Osteocyte (in vitro differentiated cells): Measurements from ENCODE around the gene GOSR2. TPM values are rescaled to one million over a fixed set of nuclear protein-coding genes. Genes with fewer than 3 reads are reported as not detected.

Experiments
- DNase-seq: peaks from one replicate; pipeline ENCODE4 v3.0.0; 2021; ENCODE audit warnings: mixed read lengths; ENCODE audit not compliant: unreplicated experiment; ENCODE audit errors: extremely low spot score
- H3K27ac Mint-ChIP-seq: one replicate; pipeline ENCODE4 v1.8.0; 2021; ENCODE audit warnings: mild to moderate bottlenecking, mixed read lengths; ENCODE audit not compliant: unreplicated experiment
- H3K27me3 Mint-ChIP-seq: one replicate; pipeline ENCODE4 v1.8.0; 2021; ENCODE audit warnings: mixed read lengths; ENCODE audit not compliant: unreplicated experiment
- H3K36me3 Mint-ChIP-seq: one replicate; pipeline ENCODE4 v1.8.0; 2021; ENCODE audit warnings: mixed read lengths; ENCODE audit not compliant: unreplicated experiment
- H3K4me1 Mint-ChIP-seq: one replicate; pipeline ENCODE4 v1.8.0; 2021; ENCODE audit warnings: mixed read lengths; ENCODE audit not compliant: unreplicated experiment
- H3K4me3 Mint-ChIP-seq: one replicate; pipeline ENCODE4 v1.8.0; 2021; ENCODE audit warnings: mild to moderate bottlenecking, moderate library complexity, mixed read lengths; ENCODE audit not compliant: unreplicated experiment
- H3K9me3 Mint-ChIP-seq: one replicate; pipeline ENCODE4 v1.8.0; 2021; ENCODE audit warnings: mixed read lengths; ENCODE audit not compliant: unreplicated experiment
- total RNA-seq: library from RNA; stranded (reverse); gene quantifications from 2 replicates; pipeline ENCODE4 v1.2.1, GENCODE V29; 2021
- TF ChIP-seq, protein P1 (sequence below): fragments of 200-600 bp; sonication (generic); IDR thresholded peaks from 2 replicates; pipeline ENCODE4 v1.5.0; 2021; ENCODE audit warnings: antibody characterized with exemption, mild to moderate bottlenecking, moderate library complexity

GOSR2 gene
- total RNA-seq, 1 donor from 2014 or later: 63.7 TPM

DNA sequence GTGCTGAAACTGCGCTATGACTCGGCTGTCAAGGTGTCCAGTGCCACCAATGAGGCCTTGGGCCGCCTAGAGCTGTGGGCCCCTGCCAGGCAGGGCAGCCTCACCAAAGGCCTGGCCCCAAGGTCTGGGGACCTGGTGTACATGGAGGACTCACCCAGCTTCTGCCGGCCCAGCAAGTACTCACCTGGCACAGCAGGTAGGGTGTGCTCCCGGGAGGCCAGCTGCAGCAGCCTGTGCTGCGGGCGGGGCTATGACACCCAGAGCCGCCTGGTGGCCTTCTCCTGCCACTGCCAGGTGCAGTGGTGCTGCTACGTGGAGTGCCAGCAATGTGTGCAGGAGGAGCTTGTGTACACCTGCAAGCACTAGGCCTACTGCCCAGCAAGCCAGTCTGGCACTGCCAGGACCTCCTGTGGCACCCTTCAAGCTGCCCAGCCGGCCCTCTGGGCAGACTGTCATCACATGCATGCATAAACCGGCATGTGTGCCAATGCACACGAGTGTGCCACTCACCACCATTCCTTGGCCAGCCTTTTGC lies 46.5 kb upstream of the GOSR2 start:
- Mint-ChIP-seq H3K36me3 (no peaks in the 10 kb centered on the region), H3K4me1 (no peaks in the 10 kb centered on the region), H3K27ac (no peak overlapping the region), H3K4me3 (no peak overlapping the region), H3K9me3 (no peaks in the 10 kb centered on the region), H3K27me3 (no peaks in the 10 kb centered on the region)
- TF ChIP-seq, protein P1, sequence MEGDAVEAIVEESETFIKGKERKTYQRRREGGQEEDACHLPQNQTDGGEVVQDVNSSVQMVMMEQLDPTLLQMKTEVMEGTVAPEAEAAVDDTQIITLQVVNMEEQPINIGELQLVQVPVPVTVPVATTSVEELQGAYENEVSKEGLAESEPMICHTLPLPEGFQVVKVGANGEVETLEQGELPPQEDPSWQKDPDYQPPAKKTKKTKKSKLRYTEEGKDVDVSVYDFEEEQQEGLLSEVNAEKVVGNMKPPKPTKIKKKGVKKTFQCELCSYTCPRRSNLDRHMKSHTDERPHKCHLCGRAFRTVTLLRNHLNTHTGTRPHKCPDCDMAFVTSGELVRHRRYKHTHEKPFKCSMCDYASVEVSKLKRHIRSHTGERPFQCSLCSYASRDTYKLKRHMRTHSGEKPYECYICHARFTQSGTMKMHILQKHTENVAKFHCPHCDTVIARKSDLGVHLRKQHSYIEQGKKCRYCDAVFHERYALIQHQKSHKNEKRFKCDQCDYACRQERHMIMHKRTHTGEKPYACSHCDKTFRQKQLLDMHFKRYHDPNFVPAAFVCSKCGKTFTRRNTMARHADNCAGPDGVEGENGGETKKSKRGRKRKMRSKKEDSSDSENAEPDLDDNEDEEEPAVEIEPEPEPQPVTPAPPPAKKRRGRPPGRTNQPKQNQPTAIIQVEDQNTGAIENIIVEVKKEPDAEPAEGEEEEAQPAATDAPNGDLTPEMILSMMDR: no peak
- DNase-seq: no peak

DNA sequence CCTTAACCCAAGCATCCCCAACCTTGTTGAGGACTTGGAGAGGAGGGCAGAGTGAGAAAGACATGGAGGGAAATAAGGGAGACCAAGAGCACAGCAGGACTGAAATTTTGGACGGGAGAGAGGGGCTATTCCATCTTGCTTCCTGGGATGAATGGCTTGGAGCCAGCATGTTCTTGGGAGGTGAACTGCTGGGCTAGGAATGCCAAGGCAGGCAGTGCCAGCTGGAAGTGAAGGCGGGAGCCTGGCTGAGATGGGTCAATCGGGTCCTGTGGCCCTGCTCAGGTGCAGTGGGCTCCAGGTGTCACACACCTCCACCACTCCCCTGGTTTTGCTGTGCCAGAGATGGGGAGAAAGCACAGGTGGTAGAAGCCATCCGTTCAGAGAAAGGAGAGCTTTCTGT lies 46.0 kb upstream of the GOSR2 start:
- H3K27ac Mint-ChIP-seq: no peak overlapping the region
- TF ChIP-seq, protein P1: no peak
- no peak overlapping the region for H3K4me3 Mint-ChIP-seq
- H3K4me1 Mint-ChIP-seq: no peaks in the 10 kb centered on the region
- no peaks in the 10 kb centered on the region for H3K36me3 Mint-ChIP-seq
- H3K27me3 Mint-ChIP-seq: no peaks in the 10 kb centered on the region
- no peak for DNase-seq
- H3K9me3 Mint-ChIP-seq: no peaks in the 10 kb centered on the region

DNA sequence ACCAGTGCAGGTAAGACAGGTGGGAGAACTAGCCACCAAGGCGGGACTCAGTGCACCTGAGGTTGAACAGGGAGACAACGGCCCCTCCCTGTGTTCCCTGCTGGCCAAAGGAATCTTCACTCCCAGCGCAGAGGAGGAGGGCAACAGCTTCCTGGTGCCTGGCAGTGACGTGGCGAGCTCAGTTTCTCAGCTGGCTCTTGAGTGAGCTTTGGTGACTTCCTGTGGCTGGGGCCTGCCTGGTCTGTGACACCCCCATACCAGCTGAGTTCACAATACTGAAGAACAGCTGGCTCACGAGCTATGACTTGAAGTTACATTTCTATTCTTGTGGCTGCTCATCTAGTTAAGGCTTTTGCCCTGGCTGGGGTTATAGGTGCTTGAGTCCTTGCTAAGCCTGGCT lies 45.5 kb upstream of the GOSR2 start:
- TF ChIP-seq, protein P1: no peak
- H3K9me3 Mint-ChIP-seq: no peaks in the 10 kb centered on the region
- no peak overlapping the region for H3K27ac Mint-ChIP-seq
- no peaks in the 10 kb centered on the region for H3K4me1 Mint-ChIP-seq
- no peak overlapping the region for H3K4me3 Mint-ChIP-seq
- H3K27me3 Mint-ChIP-seq: no peaks in the 10 kb centered on the region
- no peak for DNase-seq
- no peaks in the 10 kb centered on the region for H3K36me3 Mint-ChIP-seq

DNA sequence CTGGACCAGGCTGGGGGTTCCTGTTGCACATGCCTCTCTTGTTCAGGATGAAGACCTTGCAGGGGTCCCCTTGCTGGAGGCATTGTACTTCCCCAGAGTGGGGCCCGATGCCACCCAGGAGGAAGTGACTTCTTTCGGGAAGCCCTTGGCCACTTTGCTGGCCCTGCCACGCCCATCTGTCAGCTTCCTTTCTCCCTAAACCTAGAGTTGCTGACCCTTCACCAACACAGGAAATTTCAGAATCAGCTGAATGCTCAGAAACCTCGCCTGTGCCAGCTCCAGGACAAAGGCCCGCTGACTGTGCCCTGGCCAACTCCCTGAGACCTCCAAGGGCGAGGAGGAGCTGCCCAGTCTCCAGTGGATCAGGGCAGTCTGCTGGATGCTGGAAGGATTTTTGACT lies 44.9 kb upstream of the GOSR2 start:
- H3K4me3 Mint-ChIP-seq: no peak overlapping the region
- TF ChIP-seq, protein P1: no peak
- H3K4me1 Mint-ChIP-seq: no peaks in the 10 kb centered on the region
- H3K36me3 Mint-ChIP-seq: no peaks in the 10 kb centered on the region
- no peaks in the 10 kb centered on the region for H3K27me3 Mint-ChIP-seq
- DNase-seq: no peak
- H3K9me3 Mint-ChIP-seq: no peaks in the 10 kb centered on the region
- H3K27ac Mint-ChIP-seq: no peak overlapping the region

DNA sequence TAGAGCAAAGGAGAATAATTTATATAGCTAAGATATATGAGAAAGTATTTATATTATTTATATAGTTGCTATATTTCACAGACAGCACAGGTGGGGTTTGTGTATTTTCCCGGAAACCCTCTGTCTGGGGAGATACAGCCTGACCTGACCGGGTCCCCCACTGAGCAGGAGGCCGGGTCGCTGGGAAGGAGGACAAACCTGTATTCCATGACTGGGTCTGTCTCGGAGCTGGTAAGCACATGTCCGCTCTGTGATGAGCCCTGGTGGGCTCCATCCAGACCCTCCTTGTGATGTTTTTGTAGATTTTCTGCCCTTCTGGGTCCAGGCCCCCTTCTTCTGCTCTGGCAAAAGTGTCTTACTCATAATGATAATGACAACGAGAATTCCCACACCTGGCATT lies 43.9 kb upstream of the GOSR2 start:
- Mint-ChIP-seq H3K27ac (no peak overlapping the region), H3K9me3 (no peaks in the 10 kb centered on the region), H3K27me3 (no peaks in the 10 kb centered on the region), H3K4me3 (no peak overlapping the region), H3K36me3 (no peaks in the 10 kb centered on the region), H3K4me1 (no peaks in the 10 kb centered on the region)
- TF ChIP-seq, protein P1: no peak
- no peak for DNase-seq
